Activated T-cell treated with anti-CD3 and anti-CD28 coated beads for 1 hour (primary cell): ENCODE results near the gene ATP11B.

Experiments used
- DNase-seq: peaks from one replicate; pipeline ENCODE4 v3.0.0-alpha.2; 2020; ENCODE audit warnings: low read depth

Gene ATP11B

GRCh38 chr3:182957226-182957625, 163.9 kb downstream of the ATP11B start:
- no peak for DNase-seq

- DNase-seq: no peak
Measured at GRCh38 chr3:182957676-182958266, 164.5 kb downstream of the ATP11B start.

- no peak for DNase-seq
Measured at GRCh38 chr3:182959474-182960350, 166.4 kb downstream of the ATP11B start.

GRCh38 chr3:182962166-182962565, 168.9 kb downstream of the ATP11B start:
- DNase-seq: no peak

GRCh38 chr3:182964179-182964578, 170.9 kb downstream of the ATP11B start:
- no peak for DNase-seq

GRCh38 chr3:182965861-182966366, 172.6 kb downstream of the ATP11B start:
- no peak for DNase-seq

- DNase-seq: no peak
Measured at GRCh38 chr3:182967218-182968204, 174.2 kb downstream of the ATP11B start.

- no peak for DNase-seq
Measured at GRCh38 chr3:182969277-182969676, 176.0 kb downstream of the ATP11B start.

- no peak for DNase-seq
Measured at GRCh38 chr3:182969853-182970252, 176.5 kb downstream of the ATP11B start.

- DNase-seq: no peak
Measured at GRCh38 chr3:182970811-182971418, 177.6 kb downstream of the ATP11B start.
